ENCODE results near the gene PDE3B. TPM values are rescaled to one million over a fixed set of nuclear protein-coding genes. Genes with fewer than 3 reads are reported as not detected.
"Not testable (repeated sequence)": the region's sequence is repeated elsewhere in the genome, so short reads cannot be mapped to it uniquely, and the experiment has no call there.

Gene PDE3B
- total RNA-seq, 2 donors from 2014 or later: 9.4 to 11.7 TPM

GRCh38 chr11:14861680-14862079 is 218.1 kb downstream of the PDE3B start:
- peaks cover 20% of the 10 kb centered on the region for H3K36me3 Mint-ChIP-seq (ENCODE audit: low read depth)
- H3K4me3 Mint-ChIP-seq: no peak overlapping the region
- no peaks in the 10 kb centered on the region for H3K27me3 ChIP-seq (ENCODE audit: control insufficient read depth, insufficient read depth, low read length, poor library complexity, severe bottlenecking)
- H3K9me3 Mint-ChIP-seq: peaks cover 14% of the 10 kb centered on the region
- no peaks in the 10 kb centered on the region for H3K4me1 Mint-ChIP-seq
- no peak overlapping the region for H3K27ac ChIP-seq (ENCODE audit: low read depth, low read length)
- H3K27me3 Mint-ChIP-seq (ENCODE audit: insufficient read depth): no peaks in the 10 kb centered on the region
- no peaks in the 10 kb centered on the region for H3K4me1 ChIP-seq (ENCODE audit: control insufficient read depth, insufficient read depth, low read length)
- WGBS, 2 experiments (ENCODE audit: insufficient coverage in 1 of 2, insufficient read length in 1 of 2): 89 to 93% methylated on average over 1 of the region's 1 CpG
- no peak for DNase-seq
- no peaks in the 10 kb centered on the region for H3K9me3 ChIP-seq (ENCODE audit: control insufficient read depth, low read length)
- H3K9ac ChIP-seq (ENCODE audit: extremely low read depth, low read length, poor library complexity, severe bottlenecking): no peak overlapping the region
- H3K4me3 ChIP-seq (ENCODE audit: low read length): no peak overlapping the region
- no peak overlapping the region for H3K27ac Mint-ChIP-seq
- TF ChIP-seq CTCF (conservative IDR thresholded peaks at IDR 0.05): no peak
- H3K36me3 ChIP-seq (ENCODE audit: control insufficient read depth, insufficient read depth, low read length): no peaks in the 10 kb centered on the region

GRCh38 chr11:14863775-14864174 is 220.2 kb downstream of the PDE3B start:
- not testable (repeated sequence) for H3K27me3 Mint-ChIP-seq (ENCODE audit: insufficient read depth)

GRCh38 chr11:14872032-14872431 is 228.4 kb downstream of the PDE3B start:
- no peak for TF ChIP-seq CTCF (conservative IDR thresholded peaks at IDR 0.05)
- H3K4me1 ChIP-seq (ENCODE audit: control insufficient read depth, insufficient read depth, low read length): no peaks in the 10 kb centered on the region
- H3K4me3 Mint-ChIP-seq: no peak overlapping the region
- H3K9me3 ChIP-seq (ENCODE audit: control insufficient read depth, low read length): no peaks in the 10 kb centered on the region
- H3K9ac ChIP-seq (ENCODE audit: extremely low read depth, low read length, poor library complexity, severe bottlenecking): no peak overlapping the region
- H3K4me3 ChIP-seq (ENCODE audit: low read length): no peak overlapping the region
- H3K36me3 ChIP-seq (ENCODE audit: control insufficient read depth, insufficient read depth, low read length): no peaks in the 10 kb centered on the region
- no peaks in the 10 kb centered on the region for H3K9me3 Mint-ChIP-seq
- H3K27ac ChIP-seq (ENCODE audit: low read depth, low read length): no peak overlapping the region
- no peak overlapping the region for H3K27ac Mint-ChIP-seq
- no peak for DNase-seq
- no peaks in the 10 kb centered on the region for H3K27me3 ChIP-seq (ENCODE audit: control insufficient read depth, insufficient read depth, low read length, poor library complexity, severe bottlenecking)
- H3K36me3 Mint-ChIP-seq (ENCODE audit: low read depth): no peaks in the 10 kb centered on the region
- H3K27me3 Mint-ChIP-seq (ENCODE audit: insufficient read depth): no peaks in the 10 kb centered on the region
- H3K4me1 Mint-ChIP-seq: no peaks in the 10 kb centered on the region

More at GRCh38 chr11:14863775-14864174, 220.2 kb downstream of the PDE3B start:
- not testable (repeated sequence) for H3K4me3 Mint-ChIP-seq; H3K36me3 ChIP-seq (ENCODE audit: control insufficient read depth, insufficient read depth, low read length); H3K4me1 ChIP-seq (ENCODE audit: control insufficient read depth, insufficient read depth, low read length); H3K27me3 ChIP-seq (ENCODE audit: control insufficient read depth, insufficient read depth, low read length, poor library complexity, severe bottlenecking); H3K27ac Mint-ChIP-seq; H3K4me1 Mint-ChIP-seq; H3K9ac ChIP-seq (ENCODE audit: extremely low read depth, low read length, poor library complexity, severe bottlenecking); H3K9me3 ChIP-seq (ENCODE audit: control insufficient read depth, low read length); H3K4me3 ChIP-seq (ENCODE audit: low read length); H3K27ac ChIP-seq (ENCODE audit: low read depth, low read length); DNase-seq
- WGBS, 2 experiments (ENCODE audit: insufficient coverage in 1 of 2, insufficient read length in 1 of 2): 95 to 100% methylated on average over 1 to 4 of the region's 4 CpGs
- Mint-ChIP-seq H3K9me3 (peaks cover 14% of the 10 kb centered on the region), H3K36me3 (ENCODE audit: low read depth) (peaks cover 20% of the 10 kb centered on the region)

- Mint-ChIP-seq H3K27me3 (ENCODE audit: insufficient read depth) (no peaks in the 10 kb centered on the region), H3K4me3 (no peak overlapping the region), H3K36me3 (ENCODE audit: low read depth) (no peaks in the 10 kb centered on the region), H3K4me1 (no peaks in the 10 kb centered on the region), H3K27ac (no peak overlapping the region), H3K9me3 (no peaks in the 10 kb centered on the region)
- Histone ChIP-seq H3K9me3 (ENCODE audit: control insufficient read depth, low read length) (no peaks in the 10 kb centered on the region), H3K27ac (ENCODE audit: low read depth, low read length) (no peak overlapping the region), H3K4me1 (ENCODE audit: control insufficient read depth, insufficient read depth, low read length) (no peaks in the 10 kb centered on the region), H3K4me3 (ENCODE audit: low read length) (no peak overlapping the region), H3K9ac (ENCODE audit: extremely low read depth, low read length, poor library complexity, severe bottlenecking) (no peak overlapping the region), H3K36me3 (ENCODE audit: control insufficient read depth, insufficient read depth, low read length) (peaks cover 5% of the 10 kb centered on the region), H3K27me3 (ENCODE audit: control insufficient read depth, insufficient read depth, low read length, poor library complexity, severe bottlenecking) (no peaks in the 10 kb centered on the region)
- WGBS, 2 experiments (ENCODE audit: insufficient coverage in 1 of 2, insufficient read length in 1 of 2): 96% methylated on average over 4 of the region's 4 CpGs; no CpG with 5 or more reads in 1 of the 2 experiments
- no peak for DNase-seq
- no peak for TF ChIP-seq CTCF (conservative IDR thresholded peaks at IDR 0.05)
Observed at GRCh38 chr11:14873632-14874031, 230.0 kb downstream of the PDE3B start.
